ENCODE measurements around the gene QRICH2. TPM values are rescaled to one million over a fixed set of nuclear protein-coding genes. Genes with fewer than 3 reads are reported as not detected.

The QRICH2 gene
- total and polyA plus RNA-seq, 9 of the 15 experiments (the other 6 are each of a cell fraction or from before 2014, with no cell fraction given), result 0.03 to 1.6 (median 0.81) TPM

GRCh38 chr17:76260669-76261068, 47.4 kb downstream of the QRICH2 start (continued):
- TF ChIP-seq NFRKB (IDR thresholded peaks at IDR 0.05; ENCODE audit: low read depth) (no peak), ZNF436 (CRISPR knock-in tag; IDR thresholded peaks at IDR 0.05) (no peak), ZNF449 (CRISPR knock-in tag; IDR thresholded peaks at IDR 0.05) (no peak)

- Histone ChIP-seq H2AFZ (ENCODE audit: low read depth, low read length) (no peak overlapping the region), H3K79me2 (ENCODE audit: control insufficient read depth, insufficient read depth, low read length) (no peaks in the 10 kb centered on the region), H3K9me3 (replicated peaks; ENCODE audit: control insufficient read depth, insufficient read depth, low read depth, low read length) (no peaks in the 10 kb centered on the region), H3K4me3 (no peak overlapping the region), H3K27me3 (ENCODE audit: control insufficient read depth in 2 of 2, insufficient read depth in 2 of 2, low read length in 2 of 2) (no peaks in the 10 kb centered on the region), H3K4me2 (ENCODE audit: insufficient read depth, low read length) (no peak overlapping the region), H3K9ac (ENCODE audit: insufficient read depth in 1 of 2, low read depth in 2 of 2, low read length in 2 of 2) (no peak overlapping the region), H3K4me1 (replicated peaks in 1 of 2; ENCODE audit: control insufficient read depth in 2 of 2, insufficient read depth in 2 of 2, low read length in 2 of 2) (peaks cover 3 to 15% of the 10 kb centered on the region in 2 experiments; a peak in 4 of 5 replicates), H3K9me1 (ENCODE audit: control insufficient read depth, insufficient read depth, low read length) (no peaks in the 10 kb centered on the region), H3K27ac (ENCODE audit: extremely low read depth, low read depth, low read length) (no peak overlapping the region), H4K20me1 (replicated peaks; ENCODE audit: control insufficient read depth, insufficient read depth, low read length) (no peaks in the 10 kb centered on the region), H3K36me3 (ENCODE audit: control insufficient read depth, insufficient read depth, low read length) (no peaks in the 10 kb centered on the region)
- ChIA-PET POLR2A (interaction anchor here (1.2 to 3.5 kb wide), 5 partner anchors 7 to 80 kb away, joined by 3 to 15 read pairs (median 8); no protein-coding TSS in a partner anchor), CTCF (ENCODE audit: low intra/inter-chr PET ratio) (no interaction called here)
- intact Hi-C loops (cut with micrococcal nuclease), result no loop called here
- ATAC-seq (no peak), DNase-seq (ENCODE audit: extremely low read depth in 1 of 4, low spot score in 3 of 4) (no peak), FAIRE-seq (no peak)
- BruUV-seq (replicated peaks), result no TSS peak
- 82% methylated on average over 7 of the region's 7 CpGs for WGBS (ENCODE audit: insufficient coverage, low coverage, missing lambda C conversion rate)
- in situ Hi-C loops (cut with MboI), result loop anchor here (5.0 kb wide), 1 partner anchor 63 kb away; no protein-coding TSS in a partner anchor
- TF ChIP-seq EP400 (IDR thresholded peaks at IDR 0.05), result no peak
- no peak for TF ChIP-seq E2F3 (CRISPR knock-in tag; IDR thresholded peaks at IDR 0.05)
- no peak for TF ChIP-seq GTF2A2 (tag; IDR thresholded peaks at IDR 0.05)
- no peak for TF ChIP-seq XRCC3 (IDR thresholded peaks at IDR 0.05)
- no peak for TF ChIP-seq AFF4 (CRISPR knock-in tag; IDR thresholded peaks at IDR 0.05)
- TF ChIP-seq ZNF347 (CRISPR knock-in tag; IDR thresholded peaks at IDR 0.05; ENCODE audit: low read depth), result no peak
- TF ChIP-seq FOXA1 (IDR thresholded peaks at IDR 0.05; ENCODE audit: borderline replicate concordance), result no peak
- no peak for TF ChIP-seq DPF2 (IDR thresholded peaks at IDR 0.05)
- no peak for TF ChIP-seq ZNF512 (tag; IDR thresholded peaks at IDR 0.05)
These were observed 47.9 kb downstream of the QRICH2 start for GRCh38 chr17:76260220-76260619.

All from K562 (cell line).